Calu3 (cell line): ENCODE data around the gene CERK. TPM values are rescaled to one million over a fixed set of nuclear protein-coding genes. Genes with fewer than 3 reads are reported as not detected.

ENCODE experiments used
- BruUV-seq: library from RNA; stranded (reverse); fragments of 400-500 nt; replicated peaks from 2 replicates; lab custom pipeline; 2021; lab: Mats Ljungman, UMichigan
- CTCF ChIA-PET: fragments of 300-600 bp; sonication (Branson Sonifier 250); formaldehyde crosslinking; loops from one replicate; lab custom pipeline; 2022; ENCODE audit warnings: antibody characterized with exemption; lab: Charles Lee
- DNase-seq: peaks from one replicate; pipeline ENCODE4 v3.0.0; 2022
- H3K27ac Mint-ChIP-seq: one replicate; pipeline ENCODE4 v1.8.0; 2022; ENCODE audit warnings: mixed read lengths; ENCODE audit not compliant: unreplicated experiment
- H3K27me3 Mint-ChIP-seq: one replicate; pipeline ENCODE4 v1.8.0; 2022; ENCODE audit warnings: mixed read lengths; ENCODE audit not compliant: unreplicated experiment
- H3K36me3 Mint-ChIP-seq: one replicate; pipeline ENCODE4 v1.8.0; 2022; ENCODE audit warnings: mild to moderate bottlenecking, moderate library complexity, mixed read lengths; ENCODE audit not compliant: insufficient read depth, unreplicated experiment
- H3K4me1 Mint-ChIP-seq: one replicate; pipeline ENCODE4 v1.8.0; 2022; ENCODE audit warnings: mild to moderate bottlenecking, low read depth, mixed read lengths; ENCODE audit not compliant: unreplicated experiment
- H3K4me3 Mint-ChIP-seq: one replicate; pipeline ENCODE4 v1.8.0; 2022; ENCODE audit warnings: mild to moderate bottlenecking, low read depth, moderate library complexity, mixed read lengths; ENCODE audit not compliant: unreplicated experiment
- H3K9me3 Mint-ChIP-seq: one replicate; pipeline ENCODE4 v1.8.0; 2022; ENCODE audit warnings: low read depth, mixed read lengths; ENCODE audit not compliant: unreplicated experiment
- CTCF ChIP-seq: fragments of 200-600 bp; IDR thresholded peaks from one replicate; pipeline ENCODE4 v1.8.0; 2022; ENCODE audit warnings: antibody characterized with exemption; ENCODE audit not compliant: unreplicated experiment
- intact Hi-C: fragments of 100-400 bp; cut with micrococcal nuclease; formaldehyde crosslinking; loops from one replicate; pipeline ENCODE4 v1.10.0; 2022; ENCODE audit not compliant: unreplicated experiment
- total RNA-seq: library from RNA; stranded (reverse); gene quantifications from 2 replicates; pipeline ENCODE4 v1.2.3, GENCODE V29; 2022

The CERK gene
- total RNA-seq, 1 experiment from 2014 or later = 25.0 TPM

GRCh38 chr22:46725096-46725495 is 13.0 kb downstream of the CERK start:
- Mint-ChIP-seq H3K27ac (no peak overlapping the region), H3K4me3 (no peak overlapping the region), H3K9me3 (no peaks in the 10 kb centered on the region), H3K27me3 (no peaks in the 10 kb centered on the region), H3K4me1 (no peaks in the 10 kb centered on the region), H3K36me3 (peaks cover 25% of the 10 kb centered on the region)
- intact Hi-C loops = no loop called here
- BruUV-seq = no TSS peak
- no peak for TF ChIP-seq CTCF
- no peak for DNase-seq
- CTCF ChIA-PET = interaction anchor here (0.8 kb wide), 2 partner anchors 13 to 162 kb away, joined by 3 read pairs; no protein-coding TSS in a partner anchor

GRCh38 chr22:46723882-46724281 is 14.2 kb downstream of the CERK start:
- no peak for DNase-seq
- Mint-ChIP-seq H3K27me3 (no peaks in the 10 kb centered on the region), H3K36me3 (peaks cover 23% of the 10 kb centered on the region), H3K4me1 (no peaks in the 10 kb centered on the region), H3K27ac (no peak overlapping the region), H3K9me3 (no peaks in the 10 kb centered on the region), H3K4me3 (no peak overlapping the region)
- BruUV-seq = no TSS peak
- TF ChIP-seq CTCF = no peak
- CTCF ChIA-PET = no interaction called here
- intact Hi-C loops = no loop called here

DNA sequence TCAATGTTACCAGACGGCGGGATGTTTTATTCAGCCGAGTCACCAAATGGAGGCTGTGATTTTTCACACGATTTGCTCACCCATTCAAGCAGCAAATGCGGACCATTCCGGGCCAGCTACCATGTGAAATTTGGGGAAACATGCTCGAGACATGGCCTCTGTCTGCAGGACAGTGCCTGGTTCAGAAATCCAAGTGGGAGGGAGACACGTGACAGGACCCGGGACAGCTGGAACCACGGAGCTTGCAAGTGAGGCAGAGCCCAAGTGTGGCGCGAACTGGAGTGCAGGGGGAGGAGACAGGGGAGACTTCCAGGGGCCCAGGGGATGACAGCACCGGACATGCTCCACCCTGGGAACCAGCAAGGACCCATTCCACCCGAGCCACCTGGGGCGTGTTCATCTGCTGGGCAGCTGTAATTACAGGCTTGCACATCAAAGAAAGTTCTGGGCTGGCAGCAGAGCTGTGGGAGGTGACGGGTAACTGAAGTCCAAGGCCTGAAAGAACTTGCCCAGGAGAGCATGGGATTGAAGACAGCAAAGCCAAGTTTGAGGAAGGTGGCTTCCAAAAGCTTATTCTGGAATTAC is 16.5 kb downstream of the CERK start:
- BruUV-seq = no TSS peak
- Mint-ChIP-seq H3K4me3 (no peak overlapping the region), H3K9me3 (no peaks in the 10 kb centered on the region), H3K36me3 (peaks cover 23% of the 10 kb centered on the region), H3K27ac (no peak overlapping the region), H3K4me1 (no peaks in the 10 kb centered on the region), H3K27me3 (no peaks in the 10 kb centered on the region)
- CTCF ChIA-PET = no interaction called here
- no peak for TF ChIP-seq CTCF
- intact Hi-C loops = no loop called here
- no peak for DNase-seq

GRCh38 chr22:46719921-46720320 is 18.1 kb downstream of the CERK start:
- no peak for DNase-seq
- Mint-ChIP-seq H3K4me3 (no peak overlapping the region), H3K4me1 (no peaks in the 10 kb centered on the region), H3K9me3 (no peaks in the 10 kb centered on the region), H3K27ac (no peak overlapping the region), H3K27me3 (no peaks in the 10 kb centered on the region), H3K36me3 (peaks cover 23% of the 10 kb centered on the region)
- BruUV-seq = no TSS peak
- intact Hi-C loops = no loop called here
- CTCF ChIA-PET = no interaction called here
- TF ChIP-seq CTCF = no peak
